A549 (cell line): Measurements from ENCODE around the gene DACH1.

Source experiments
- CHD4 ChIP-seq: fragments of 200-600 bp; sonication (generic); IDR thresholded peaks from 2 replicates; pipeline ENCODE4 v1.6.1; 2016; ENCODE audit warnings: antibody characterized with exemption, mild to moderate bottlenecking, borderline replicate concordance
- CTCF ChIP-seq: fragments of >200 bp; sonication (Bioruptor Twin); formaldehyde crosslinking; IDR thresholded peaks from 3 replicates; pipeline ENCODE4 v1.5.1; 2016
- ZFP36 ChIP-seq: fragments of 450-650 bp; IDR thresholded peaks from 2 replicates; pipeline ENCODE4 v1.6.1; 2014; ENCODE audit warnings: borderline replicate concordance; ENCODE audit not compliant: partially characterized antibody

GRCh38 chr13:71677124-71677523, 189.9 kb downstream of the DACH1 start:
- TF ChIP-seq CTCF (no peak), ZFP36 (no peak), CHD4 (no peak)
